Mesothelial cell of epicardium (in vitro differentiated cells): ENCODE measurements around the gene CD276. TPM values are rescaled to one million over a fixed set of nuclear protein-coding genes. Genes with fewer than 3 reads are reported as not detected.

Source experiments
- DNase-seq, 2 experiments: peaks; one replicate each; pipeline ENCODE4 v3.0.0; 2021; ENCODE audit warnings: low spot score in 2 of 2; ENCODE audit not compliant: unreplicated experiment in 2 of 2
- H3K27ac Mint-ChIP-seq: 2 replicates; pipeline ENCODE4 v1.8.0; 2021; ENCODE audit warnings: mixed read lengths
- H3K27me3 Mint-ChIP-seq: 2 replicates; pipeline ENCODE4 v1.8.0; 2021; ENCODE audit warnings: low read depth, mixed read lengths
- H3K36me3 Mint-ChIP-seq: 2 replicates; pipeline ENCODE4 v1.8.0; 2021; ENCODE audit warnings: mixed read lengths
- H3K4me1 Mint-ChIP-seq: 2 replicates; pipeline ENCODE4 v1.8.0; 2021; ENCODE audit warnings: mixed read lengths
- H3K4me3 Mint-ChIP-seq: 2 replicates; pipeline ENCODE4 v1.8.0; 2021; ENCODE audit warnings: mild to moderate bottlenecking, moderate library complexity, mixed read lengths
- H3K9me3 Mint-ChIP-seq: 2 replicates; pipeline ENCODE4 v1.8.0; 2021; ENCODE audit warnings: mixed read lengths
- total RNA-seq: library from RNA; stranded (reverse); gene quantifications from 3 replicates; pipeline ENCODE4 v1.2.1, GENCODE V29; 2021
- TF ChIP-seq, protein P1 (sequence below): fragments of 200-600 bp; sonication (generic); IDR thresholded peaks from one replicate; pipeline ENCODE4 v1.5.0; 2021; ENCODE audit warnings: antibody characterized with exemption; ENCODE audit not compliant: unreplicated experiment

CD276 gene
- total RNA-seq, 1 donor from 2014 or later = 174 TPM

DNA sequence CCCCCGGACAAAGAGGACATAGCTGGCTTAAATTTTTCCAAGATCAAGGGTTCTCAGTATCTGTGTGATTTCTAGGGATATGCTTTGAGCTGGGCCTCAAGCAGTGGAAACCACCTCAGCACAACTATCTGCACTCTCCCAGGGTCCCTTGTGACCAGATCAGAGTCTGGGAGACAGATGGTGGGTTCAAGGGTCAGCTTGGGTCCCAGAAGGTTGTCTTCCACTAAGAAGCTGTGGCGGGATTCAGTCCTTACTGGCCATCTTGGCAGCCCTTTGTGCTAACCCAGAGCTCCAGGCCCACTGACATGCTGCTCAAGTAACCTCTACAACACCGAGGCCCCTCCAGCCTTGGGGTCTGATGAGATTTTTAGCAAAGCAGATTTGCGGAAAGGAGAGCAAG is 66.3 kb downstream of the CD276 start:
- H3K4me3 Mint-ChIP-seq = peak overlapping the region; percentile 70
- H3K27ac Mint-ChIP-seq = no peak overlapping the region
- H3K9me3 Mint-ChIP-seq = no peaks in the 10 kb centered on the region
- H3K36me3 Mint-ChIP-seq = no peaks in the 10 kb centered on the region
- no peak for DNase-seq
- H3K27me3 Mint-ChIP-seq = peaks cover 34% of the 10 kb centered on the region
- TF ChIP-seq, protein P1, sequence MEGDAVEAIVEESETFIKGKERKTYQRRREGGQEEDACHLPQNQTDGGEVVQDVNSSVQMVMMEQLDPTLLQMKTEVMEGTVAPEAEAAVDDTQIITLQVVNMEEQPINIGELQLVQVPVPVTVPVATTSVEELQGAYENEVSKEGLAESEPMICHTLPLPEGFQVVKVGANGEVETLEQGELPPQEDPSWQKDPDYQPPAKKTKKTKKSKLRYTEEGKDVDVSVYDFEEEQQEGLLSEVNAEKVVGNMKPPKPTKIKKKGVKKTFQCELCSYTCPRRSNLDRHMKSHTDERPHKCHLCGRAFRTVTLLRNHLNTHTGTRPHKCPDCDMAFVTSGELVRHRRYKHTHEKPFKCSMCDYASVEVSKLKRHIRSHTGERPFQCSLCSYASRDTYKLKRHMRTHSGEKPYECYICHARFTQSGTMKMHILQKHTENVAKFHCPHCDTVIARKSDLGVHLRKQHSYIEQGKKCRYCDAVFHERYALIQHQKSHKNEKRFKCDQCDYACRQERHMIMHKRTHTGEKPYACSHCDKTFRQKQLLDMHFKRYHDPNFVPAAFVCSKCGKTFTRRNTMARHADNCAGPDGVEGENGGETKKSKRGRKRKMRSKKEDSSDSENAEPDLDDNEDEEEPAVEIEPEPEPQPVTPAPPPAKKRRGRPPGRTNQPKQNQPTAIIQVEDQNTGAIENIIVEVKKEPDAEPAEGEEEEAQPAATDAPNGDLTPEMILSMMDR = no peak
- peaks cover 31% of the 10 kb centered on the region for H3K4me1 Mint-ChIP-seq

DNA sequence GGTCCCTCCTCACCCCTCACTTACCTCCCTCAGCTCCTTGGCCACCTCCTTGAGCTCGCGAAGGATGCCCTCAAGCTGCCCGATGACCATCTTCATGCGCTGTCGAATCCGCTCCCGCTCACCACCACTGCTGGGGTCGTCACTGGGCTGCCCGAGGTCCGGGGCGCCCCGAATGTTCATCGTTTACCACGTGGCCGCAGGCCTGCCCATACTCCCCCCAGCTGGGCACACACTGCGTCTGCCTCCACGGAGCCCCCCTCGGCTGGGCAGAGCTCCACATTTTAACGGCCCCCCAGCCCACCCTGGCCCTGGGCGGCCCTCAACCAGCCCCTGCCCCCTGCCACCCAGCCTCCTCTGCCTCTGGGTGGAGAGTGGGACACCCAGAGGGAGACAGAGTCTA is 66.8 kb downstream of the CD276 start:
- TF ChIP-seq, protein P1 = no peak
- Mint-ChIP-seq H3K9me3 (no peaks in the 10 kb centered on the region), H3K36me3 (no peaks in the 10 kb centered on the region), H3K4me3 (peak overlapping the region; percentile 70), H3K27ac (no peak overlapping the region), H3K27me3 (peaks cover 39% of the 10 kb centered on the region), H3K4me1 (peaks cover 33% of the 10 kb centered on the region)
- DNase-seq = no peak

DNA sequence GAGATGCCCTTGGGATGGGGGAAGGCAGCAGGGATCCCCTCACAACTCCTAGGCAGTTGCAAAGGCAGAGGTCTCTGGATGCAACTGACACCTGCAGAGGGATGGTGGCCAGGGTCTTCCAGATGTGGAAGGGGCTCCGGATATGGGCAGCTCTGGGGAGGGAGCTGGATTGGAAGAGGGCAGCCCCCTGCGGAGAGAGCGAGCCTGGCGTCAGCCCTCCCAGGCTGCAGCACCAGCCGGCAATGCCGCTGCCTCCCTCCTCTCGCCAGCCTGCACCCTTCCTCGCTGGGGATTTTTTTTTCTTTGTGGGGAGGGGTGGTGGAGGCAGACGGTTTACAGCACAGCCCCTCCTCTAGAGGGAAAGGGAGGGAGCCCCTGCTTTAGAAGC is 67.3 kb downstream of the CD276 start:
- H3K27ac Mint-ChIP-seq = no peak overlapping the region
- peak overlapping the region; percentile 70 for H3K4me3 Mint-ChIP-seq
- no peak for DNase-seq
- H3K9me3 Mint-ChIP-seq = no peaks in the 10 kb centered on the region
- H3K27me3 Mint-ChIP-seq = peaks cover 42% of the 10 kb centered on the region
- TF ChIP-seq, protein P1 = no peak
- no peaks in the 10 kb centered on the region for H3K36me3 Mint-ChIP-seq
- H3K4me1 Mint-ChIP-seq = peaks cover 27% of the 10 kb centered on the region

DNA sequence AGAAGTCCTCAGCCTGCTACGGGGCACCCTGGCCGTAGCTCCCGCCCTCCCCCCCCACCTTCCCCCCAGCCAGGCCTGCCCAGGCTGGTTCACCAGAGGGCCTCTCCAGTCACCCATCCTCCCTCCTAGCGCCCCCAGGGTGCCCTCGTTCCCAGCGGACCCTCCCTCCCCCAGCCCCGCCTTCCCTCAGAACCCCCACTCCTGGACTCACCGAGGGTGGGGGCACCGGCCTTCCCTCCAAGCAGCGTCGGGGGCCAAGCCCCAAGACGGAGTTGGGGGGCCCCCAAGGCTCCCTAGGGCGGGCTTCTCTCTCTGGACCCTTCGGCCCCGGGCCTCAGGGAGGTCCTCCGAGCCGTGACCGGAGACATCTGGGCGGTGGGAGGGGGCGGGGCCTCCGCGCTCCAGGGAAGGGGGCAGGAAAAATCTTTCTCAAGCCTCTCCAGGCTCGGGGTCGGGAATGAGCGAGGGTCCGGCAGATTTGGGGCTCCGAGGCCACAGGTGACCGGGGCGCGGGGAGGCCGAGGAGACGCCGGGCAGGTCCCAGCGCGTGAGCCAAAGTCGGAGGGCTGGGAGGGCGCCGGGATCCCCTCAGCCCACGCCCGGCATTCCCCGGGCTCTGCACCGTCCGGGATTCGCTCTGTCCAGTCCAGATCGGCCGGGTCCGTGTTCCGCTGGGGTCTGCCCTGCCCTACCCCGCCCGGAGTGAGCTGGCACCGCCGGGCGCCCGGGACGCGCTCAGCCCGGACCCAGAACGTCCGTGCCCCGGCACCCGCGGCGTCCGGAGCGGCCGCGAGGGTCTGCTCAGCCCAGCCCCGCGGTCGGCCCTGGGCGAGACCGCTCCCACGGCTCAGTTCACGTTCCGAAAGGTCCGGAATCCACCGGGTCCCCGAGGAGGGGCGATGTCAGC is 68.0 kb downstream of the CD276 start:
- H3K9me3 Mint-ChIP-seq = no peaks in the 10 kb centered on the region
- peak in 1 of 2 experiments; percentile 47 for DNase-seq
- peaks cover 43% of the 10 kb centered on the region for H3K27me3 Mint-ChIP-seq
- no peak overlapping the region for H3K27ac Mint-ChIP-seq
- no peaks in the 10 kb centered on the region for H3K36me3 Mint-ChIP-seq
- H3K4me3 Mint-ChIP-seq = peak overlapping the region; percentile 70
- peaks cover 23% of the 10 kb centered on the region for H3K4me1 Mint-ChIP-seq
- TF ChIP-seq, protein P1 = no peak

DNA sequence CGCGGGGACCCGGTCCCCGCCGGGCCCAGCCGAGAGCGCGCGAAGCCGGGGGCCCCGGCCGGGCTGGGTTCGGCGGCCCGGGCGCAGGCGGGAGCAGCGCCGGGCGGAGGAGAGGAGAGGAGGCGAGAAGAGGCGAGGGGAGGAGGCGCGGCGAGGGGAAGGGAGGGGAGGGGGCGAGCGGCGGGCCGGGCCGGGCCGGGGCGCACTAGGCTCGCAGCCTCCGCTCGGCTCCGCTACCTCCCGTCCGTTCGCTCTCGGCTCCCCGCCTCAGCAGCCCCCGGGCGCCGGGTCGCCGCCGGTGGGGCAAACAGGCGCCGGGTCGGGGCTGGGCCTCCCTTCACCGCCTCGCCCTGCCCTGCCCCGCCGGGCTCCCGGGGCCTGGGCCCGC is 68.6 kb downstream of the CD276 start:
- Mint-ChIP-seq H3K4me1 (peaks cover 22% of the 10 kb centered on the region), H3K9me3 (no peaks in the 10 kb centered on the region), H3K27me3 (peaks cover 44% of the 10 kb centered on the region), H3K27ac (no peak overlapping the region), H3K4me3 (no peak overlapping the region), H3K36me3 (no peaks in the 10 kb centered on the region)
- TF ChIP-seq, protein P1 = no peak
- peak in 1 of 2 experiments; percentile 55 for DNase-seq
